ENCODE results near the gene MRPS25. TPM values are rescaled to one million over a fixed set of nuclear protein-coding genes. Genes with fewer than 3 reads are reported as not detected.

Gene MRPS25
- polyA plus RNA-seq, 1 experiment, result 22.8 TPM

GRCh38 chr3:15086263-15086662 is 21.1 kb upstream of the MRPS25 start:
- no peaks in the 10 kb centered on the region for H3K9me3 ChIP-seq (ENCODE audit: control insufficient read depth, insufficient read depth, low read length)
- H3K27ac ChIP-seq (ENCODE audit: low read depth, low read length), result no peak overlapping the region
- ChIA-PET CTCF (no interaction called here), POLR2A (interaction anchor here (0.6 to 0.9 kb wide), 2 partner anchors 13 to 1547 kb away, joined by 3 read pairs; partner anchors contain the start of gene RBSN)
- no peak for DNase-seq (ENCODE audit: low read depth, low spot score)
- no peaks in the 10 kb centered on the region for H3K27me3 ChIP-seq (ENCODE audit: control insufficient read depth, insufficient read depth, low read length)
- no peak overlapping the region for H3K4me3 ChIP-seq (ENCODE audit: low read depth, low read length)
- TF ChIP-seq CTCF (IDR thresholded peaks at IDR 0.05; ENCODE audit: low read depth, low read length), result no peak

GRCh38 chr3:15083252-15083651 is 18.1 kb upstream of the MRPS25 start:
- no peak for TF ChIP-seq CTCF (IDR thresholded peaks at IDR 0.05; ENCODE audit: low read depth, low read length)
- H3K27ac ChIP-seq (ENCODE audit: low read depth, low read length), result no peak overlapping the region
- POLR2A ChIA-PET, result no interaction called here
- H3K4me3 ChIP-seq (ENCODE audit: low read depth, low read length), result no peak overlapping the region
- H3K27me3 ChIP-seq (ENCODE audit: control insufficient read depth, insufficient read depth, low read length), result no peaks in the 10 kb centered on the region
- H3K9me3 ChIP-seq (ENCODE audit: control insufficient read depth, insufficient read depth, low read length), result no peaks in the 10 kb centered on the region
- no peak for DNase-seq (ENCODE audit: low read depth, low spot score)
- CTCF ChIA-PET, result no interaction called here

- no peak for DNase-seq (ENCODE audit: low read depth, low spot score)
- CTCF ChIA-PET, result no interaction called here
- Histone ChIP-seq H3K9me3 (ENCODE audit: control insufficient read depth, insufficient read depth, low read length) (no peaks in the 10 kb centered on the region), H3K27ac (ENCODE audit: low read depth, low read length) (no peak overlapping the region), H3K27me3 (ENCODE audit: control insufficient read depth, insufficient read depth, low read length) (no peaks in the 10 kb centered on the region), H3K4me3 (ENCODE audit: low read depth, low read length) (no peak overlapping the region)
- TF ChIP-seq CTCF (IDR thresholded peaks at IDR 0.05; ENCODE audit: low read depth, low read length), result no peak
- POLR2A ChIA-PET, result no interaction called here
Measured at GRCh38 chr3:15081960-15082664, 17.0 kb upstream of the MRPS25 start.

- no peak overlapping the region for H3K4me3 ChIP-seq (ENCODE audit: low read depth, low read length)
- H3K9me3 ChIP-seq (ENCODE audit: control insufficient read depth, insufficient read depth, low read length), result no peaks in the 10 kb centered on the region
- no peaks in the 10 kb centered on the region for H3K27me3 ChIP-seq (ENCODE audit: control insufficient read depth, insufficient read depth, low read length)
- no peak for DNase-seq (ENCODE audit: low read depth, low spot score)
- POLR2A ChIA-PET, result no interaction called here
- no peak overlapping the region for H3K27ac ChIP-seq (ENCODE audit: low read depth, low read length)
- no peak for TF ChIP-seq CTCF (IDR thresholded peaks at IDR 0.05; ENCODE audit: low read depth, low read length)
- CTCF ChIA-PET, result no interaction called here
Measured at GRCh38 chr3:15079091-15079490, 14.0 kb upstream of the MRPS25 start.

- Histone ChIP-seq H3K27me3 (ENCODE audit: control insufficient read depth, insufficient read depth, low read length) (no peaks in the 10 kb centered on the region), H3K9me3 (ENCODE audit: control insufficient read depth, insufficient read depth, low read length) (no peaks in the 10 kb centered on the region), H3K4me3 (ENCODE audit: low read depth, low read length) (no peak overlapping the region), H3K27ac (ENCODE audit: low read depth, low read length) (no peak overlapping the region)
- ChIA-PET POLR2A (no interaction called here), CTCF (no interaction called here)
- no peak for DNase-seq (ENCODE audit: low read depth, low spot score)
- no peak for TF ChIP-seq CTCF (IDR thresholded peaks at IDR 0.05; ENCODE audit: low read depth, low read length)
Measured at GRCh38 chr3:15074500-15074899, 9.4 kb upstream of the MRPS25 start.
